C4-2B (cell line): ENCODE results near the gene CHST12.
"Not testable (repeated sequence)": the region's sequence is repeated elsewhere in the genome, so short reads cannot be mapped to it uniquely, and the experiment has no call there.

Source experiments
- H3K27ac ChIP-seq: fragments of 450-650 bp; 2 replicates; pipeline ENCODE4 v1.5.1; 2017
- CTCF ChIP-seq: fragments of 450-650 bp; conservative IDR thresholded peaks from 2 replicates; pipeline ENCODE4 v1.5.1; 2017; ENCODE audit warnings: mild to moderate bottlenecking
- ZFX ChIP-seq: fragments of 450-650 bp; IDR thresholded peaks from 2 replicates; pipeline ENCODE4 v1.6.1; 2017

The CHST12 gene

GRCh38 chr7:2460641-2461040 lies 57.2 kb downstream of the CHST12 start:
- TF ChIP-seq ZFX (no peak), CTCF (no peak)
- no peak overlapping the region for H3K27ac ChIP-seq

GRCh38 chr7:2461268-2462026 lies 58.0 kb downstream of the CHST12 start:
- TF ChIP-seq CTCF (no peak), ZFX (no peak)

GRCh38 chr7:2462731-2463130 lies 59.3 kb downstream of the CHST12 start:
- TF ChIP-seq CTCF (no peak), ZFX (no peak)
- H3K27ac ChIP-seq, result no peak overlapping the region

More at GRCh38 chr7:2461268-2462026, 58.0 kb downstream of the CHST12 start:
- H3K27ac ChIP-seq, result no peak overlapping the region

- H3K27ac ChIP-seq, result no peak overlapping the region
- no peak for TF ChIP-seq ZFX
- TF ChIP-seq CTCF, result no peak
Observed at GRCh38 chr7:2465928-2466327, 62.5 kb downstream of the CHST12 start.

GRCh38 chr7:2466675-2467074 lies 63.3 kb downstream of the CHST12 start:
- no peak overlapping the region for H3K27ac ChIP-seq
- TF ChIP-seq CTCF, result no peak
- no peak for TF ChIP-seq ZFX

GRCh38 chr7:2468227-2468626 lies 64.8 kb downstream of the CHST12 start:
- no peak overlapping the region for H3K27ac ChIP-seq
- no peak for TF ChIP-seq CTCF
- no peak for TF ChIP-seq ZFX

GRCh38 chr7:2469460-2470203 lies 66.2 kb downstream of the CHST12 start:
- not testable (repeated sequence) for H3K27ac ChIP-seq
